GM12865 (cell line): ENCODE data around the gene RPL18.

Experiments used
- DNase-seq: peaks from one replicate; pipeline ENCODE4 v3.0.0; 2010; ENCODE audit warnings: low read depth
- H3K4me3 ChIP-seq: 2 replicates; pipeline ENCODE4 v1.5.1; 2011; ENCODE audit warnings: mild to moderate bottlenecking, low read depth, low read length, control low read depth
- TF ChIP-seq, protein P1 (sequence below): IDR thresholded peaks from 2 replicates; pipeline ENCODE4 v1.5.1; 2011; ENCODE audit warnings: low read length, control low read depth, low read depth, inconsistent platforms; ENCODE audit not compliant: insufficient read depth; ENCODE audit errors: missing control alignments

Gene RPL18

DNA sequence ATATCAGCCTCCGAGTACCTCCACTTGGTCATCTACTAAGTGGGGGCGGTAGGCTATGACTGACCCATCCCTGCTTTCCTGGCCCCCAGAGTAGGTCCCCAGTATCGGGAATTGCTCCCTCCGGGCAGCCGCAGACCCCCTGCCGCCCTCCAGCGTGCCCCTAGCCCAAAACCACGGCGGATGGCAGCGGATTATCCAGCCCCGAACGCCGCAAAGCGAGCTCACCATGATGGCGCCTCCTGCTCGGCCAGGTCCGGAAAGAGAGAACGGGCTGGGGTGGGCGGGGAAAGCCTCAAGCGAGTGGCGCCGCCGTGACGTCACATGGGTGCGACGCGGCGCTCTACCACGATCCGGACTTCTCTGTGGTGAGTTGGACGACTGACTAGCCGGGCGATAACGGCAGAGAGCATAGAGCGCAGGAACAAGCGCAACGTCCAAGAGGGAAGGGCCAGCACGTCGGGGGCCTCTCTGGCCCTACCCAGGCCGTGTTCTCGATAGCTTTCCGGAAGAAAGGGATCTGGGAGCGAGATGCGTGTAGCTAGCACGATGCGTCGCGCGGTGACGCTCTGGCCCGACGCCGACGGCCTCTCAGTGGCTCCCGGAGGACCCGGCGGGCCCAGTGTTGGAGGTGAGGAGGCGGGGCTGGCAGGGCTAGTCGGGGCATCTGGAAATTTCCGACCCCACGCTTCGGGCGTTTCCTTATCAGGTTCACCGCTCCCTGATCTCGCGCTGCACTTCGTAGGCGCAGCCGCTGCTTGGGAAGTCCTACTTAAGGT, at the start of gene RPL18, which contains the start of gene SPHK2:
Gene RPL18 (minus strand): TSS at position 263 of the 776 bp plus-strand sequence. CDS start 35 bp downstream, at position 228.
Gene SPHK2 (plus strand): TSS at position 591 of the 776 bp plus-strand sequence. CDS start 1,009 bp downstream, outside the sequence.
- TF ChIP-seq, protein P1, sequence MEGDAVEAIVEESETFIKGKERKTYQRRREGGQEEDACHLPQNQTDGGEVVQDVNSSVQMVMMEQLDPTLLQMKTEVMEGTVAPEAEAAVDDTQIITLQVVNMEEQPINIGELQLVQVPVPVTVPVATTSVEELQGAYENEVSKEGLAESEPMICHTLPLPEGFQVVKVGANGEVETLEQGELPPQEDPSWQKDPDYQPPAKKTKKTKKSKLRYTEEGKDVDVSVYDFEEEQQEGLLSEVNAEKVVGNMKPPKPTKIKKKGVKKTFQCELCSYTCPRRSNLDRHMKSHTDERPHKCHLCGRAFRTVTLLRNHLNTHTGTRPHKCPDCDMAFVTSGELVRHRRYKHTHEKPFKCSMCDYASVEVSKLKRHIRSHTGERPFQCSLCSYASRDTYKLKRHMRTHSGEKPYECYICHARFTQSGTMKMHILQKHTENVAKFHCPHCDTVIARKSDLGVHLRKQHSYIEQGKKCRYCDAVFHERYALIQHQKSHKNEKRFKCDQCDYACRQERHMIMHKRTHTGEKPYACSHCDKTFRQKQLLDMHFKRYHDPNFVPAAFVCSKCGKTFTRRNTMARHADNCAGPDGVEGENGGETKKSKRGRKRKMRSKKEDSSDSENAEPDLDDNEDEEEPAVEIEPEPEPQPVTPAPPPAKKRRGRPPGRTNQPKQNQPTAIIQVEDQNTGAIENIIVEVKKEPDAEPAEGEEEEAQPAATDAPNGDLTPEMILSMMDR = no peak
- peak within 1 kb of the TSS; percentile 91 for H3K4me3 ChIP-seq
- peak; percentile 100 for DNase-seq

DNA sequence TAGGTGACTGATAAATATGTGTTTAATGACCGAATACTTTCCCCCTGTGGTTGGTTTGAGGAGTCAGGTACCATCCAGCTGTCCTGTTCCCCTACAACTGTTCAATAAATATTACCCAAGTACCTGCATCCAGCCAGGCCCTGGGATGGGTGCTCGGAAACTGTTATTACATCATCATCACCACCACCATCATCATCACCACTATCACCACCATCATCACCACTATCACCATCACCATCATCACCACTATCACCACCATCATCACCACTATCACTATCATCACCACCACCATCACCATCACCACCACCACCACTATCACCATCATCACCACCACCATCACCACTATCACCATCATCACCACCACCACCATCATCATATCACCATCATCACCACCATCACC, 49.8 kb upstream of the RPL18 start:
- DNase-seq = no peak
- H3K4me3 ChIP-seq = no peak overlapping the region
- TF ChIP-seq, protein P1 = no peak

DNA sequence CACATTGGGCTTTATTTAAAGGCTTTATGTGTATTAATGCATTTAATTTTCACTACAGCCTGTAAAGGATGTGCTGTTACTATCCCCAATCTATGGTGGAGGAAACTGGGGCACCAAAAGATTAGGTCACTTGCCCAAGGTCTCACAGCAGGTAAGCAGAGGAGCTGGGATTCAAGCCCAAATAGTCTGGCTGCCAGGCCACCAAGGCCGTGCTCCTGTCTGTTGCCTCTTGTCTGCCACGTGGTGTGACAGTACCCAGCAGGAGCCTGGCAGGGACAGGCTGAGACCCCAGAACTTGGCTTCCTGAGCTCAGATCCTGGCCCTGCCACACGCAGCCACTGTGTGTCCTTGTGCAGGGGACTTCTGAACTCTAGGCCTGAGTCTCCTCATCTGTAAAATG, 49.4 kb upstream of the RPL18 start:
- DNase-seq = no peak
- TF ChIP-seq, protein P1 = no peak
- no peak overlapping the region for H3K4me3 ChIP-seq

DNA sequence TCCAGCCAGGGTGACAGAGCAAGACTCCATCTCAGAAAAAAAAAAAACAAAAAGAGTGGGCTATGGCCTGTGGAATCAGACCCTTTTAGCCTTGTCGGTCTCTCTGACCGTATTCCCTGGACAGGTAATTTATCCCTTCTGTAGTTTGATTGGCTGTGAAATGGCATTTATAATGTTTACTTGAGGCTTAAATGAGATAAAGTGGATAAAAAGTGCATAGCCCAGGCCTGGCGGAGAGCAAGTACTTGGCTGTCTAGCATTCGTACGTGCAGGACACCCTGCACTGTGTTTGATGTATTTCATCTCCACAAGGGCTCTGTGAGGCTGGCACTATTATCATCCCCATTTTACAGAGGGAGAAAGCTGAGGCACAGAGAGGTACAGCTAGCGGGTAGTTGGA, 46.8 kb upstream of the RPL18 start:
- no peak for DNase-seq
- TF ChIP-seq, protein P1 = no peak
- no peak overlapping the region for H3K4me3 ChIP-seq

DNA sequence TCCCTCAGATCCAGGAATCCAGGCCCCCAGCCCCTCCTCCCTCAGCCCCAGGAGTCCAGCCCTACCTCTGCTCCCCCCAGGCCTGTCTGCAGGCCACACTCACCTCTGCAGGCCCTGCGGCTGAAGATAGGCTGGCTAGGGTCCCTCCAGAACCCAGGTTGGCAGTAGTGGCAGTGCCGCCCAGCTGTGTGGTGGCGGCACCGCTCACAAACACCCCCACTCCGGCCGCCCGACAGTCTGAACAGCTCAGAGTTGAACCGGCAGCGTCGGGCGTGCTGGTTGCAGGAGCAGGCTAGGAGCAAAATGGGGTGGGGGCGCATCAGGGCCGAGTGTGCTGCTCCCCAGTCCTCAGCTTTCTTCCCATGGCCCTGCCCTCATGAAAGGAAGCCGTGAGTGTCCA, 45.5 kb upstream of the RPL18 start:
- no peak for DNase-seq
- H3K4me3 ChIP-seq = no peak overlapping the region
- TF ChIP-seq, protein P1 = no peak

DNA sequence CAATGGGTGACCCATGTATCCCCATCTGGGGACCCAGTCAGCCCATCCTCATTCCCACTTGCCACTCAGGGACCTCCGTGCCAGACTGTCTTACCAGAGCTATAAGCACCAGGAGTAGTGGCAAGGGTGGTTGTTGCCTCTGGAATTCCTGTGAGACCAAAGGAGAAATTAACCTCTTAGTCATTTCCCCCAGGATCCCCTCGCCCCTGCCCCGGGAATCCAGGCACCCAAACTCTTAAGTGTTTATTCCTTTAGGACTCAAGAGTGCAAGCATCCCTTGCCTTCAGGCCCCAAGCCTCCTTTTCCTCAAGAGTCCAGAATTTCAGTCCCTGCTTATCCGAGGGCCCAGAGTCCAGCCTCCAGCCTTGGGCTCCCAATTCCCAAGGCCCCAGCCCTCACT, 44.7 kb upstream of the RPL18 start:
- TF ChIP-seq, protein P1 = no peak
- H3K4me3 ChIP-seq = no peak overlapping the region
- DNase-seq = no peak

DNA sequence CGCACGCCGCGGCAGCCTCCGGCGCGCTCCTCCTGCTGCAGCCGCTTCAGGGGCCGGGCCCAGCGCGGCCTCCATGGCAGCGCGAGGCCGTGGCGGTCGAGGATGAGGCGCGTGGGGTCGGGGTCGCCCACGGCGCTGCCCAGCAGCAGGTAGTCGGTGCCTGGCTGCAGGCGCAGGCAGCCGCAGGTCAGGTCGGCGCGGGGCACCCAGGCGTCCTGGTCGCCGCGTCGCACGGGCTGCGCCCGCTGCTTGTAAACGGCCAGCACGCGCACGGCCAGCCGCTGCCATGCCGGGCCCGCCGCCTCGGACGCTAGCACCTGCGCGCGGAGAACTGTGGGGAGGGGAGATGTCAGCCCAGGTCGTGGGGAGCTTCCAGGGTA, 42.7 kb upstream of the RPL18 start:
- TF ChIP-seq, protein P1 = no peak
- DNase-seq = no peak
- H3K4me3 ChIP-seq = no peak overlapping the region
